H9 (cell line): ENCODE data around the gene APOM. TPM values are rescaled to one million over a fixed set of nuclear protein-coding genes. Genes with fewer than 3 reads are reported as not detected.

Experiments
- DNase-seq: peaks from one replicate; pipeline ENCODE4 v3.0.0-alpha.2; 2017
- H2AFZ ChIP-seq: one replicate; pipeline ENCODE4 v1.6.1; 2013; ENCODE audit warnings: mild to moderate bottlenecking, low read length, control low read depth, moderate library complexity
- H2AK5ac ChIP-seq: 2 replicates; pipeline ENCODE4 v1.6.1; 2013; ENCODE audit warnings: low read length, control low read depth, mixed read lengths; ENCODE audit not compliant: insufficient read length
- H2BK120ac ChIP-seq: one replicate; pipeline ENCODE4 v1.6.1; 2013; ENCODE audit warnings: low read depth, mild to moderate bottlenecking, low read length, control low read depth, inconsistent platforms; ENCODE audit not compliant: poor library complexity, severe bottlenecking
- H2BK12ac ChIP-seq: 2 replicates; pipeline ENCODE4 v1.6.1; 2013; ENCODE audit warnings: low read length, control low read depth, mixed read lengths, low read depth; ENCODE audit not compliant: insufficient read length
- H2BK15ac ChIP-seq: 2 replicates; pipeline ENCODE4 v1.6.1; 2013; ENCODE audit warnings: low read depth, low read length, control low read depth
- H2BK20ac ChIP-seq: one replicate; pipeline ENCODE4 v1.6.1; 2013; ENCODE audit warnings: low read depth, mild to moderate bottlenecking, low read length, control low read depth, inconsistent platforms; ENCODE audit not compliant: poor library complexity, severe bottlenecking
- H2BK5ac ChIP-seq: 2 replicates; pipeline ENCODE4 v1.6.1; 2013; ENCODE audit warnings: low read length, control low read depth, mixed read lengths; ENCODE audit not compliant: insufficient read length
- H3K14ac ChIP-seq: 2 replicates; pipeline ENCODE4 v1.6.1; 2013; ENCODE audit warnings: low read length, control low read depth; ENCODE audit not compliant: insufficient read depth
- H3K18ac ChIP-seq: 2 replicates; pipeline ENCODE4 v1.6.1; 2013; ENCODE audit warnings: low read depth, mild to moderate bottlenecking, mixed read lengths, low read length, control low read depth; ENCODE audit not compliant: insufficient read length
- H3K23ac ChIP-seq: 2 replicates; pipeline ENCODE4 v1.6.1; 2013; ENCODE audit warnings: low read length, control low read depth, mixed read lengths, low read depth; ENCODE audit not compliant: insufficient read length
- H3K23me2 ChIP-seq: 2 replicates; pipeline ENCODE4 v1.6.1; 2013; ENCODE audit warnings: low read depth, mild to moderate bottlenecking, mixed read lengths, low read length, control low read depth; ENCODE audit not compliant: insufficient read length, poor library complexity, severe bottlenecking
- H3K27ac ChIP-seq: 2 replicates; pipeline ENCODE4 v1.5.1; 2013; ENCODE audit warnings: low read length, control low read depth, mixed read lengths, low read depth; ENCODE audit not compliant: insufficient read length
- H3K27me3 ChIP-seq: 2 replicates; pipeline ENCODE4 v1.6.1; 2013; ENCODE audit warnings: low read length, control low read depth, inconsistent platforms; ENCODE audit not compliant: insufficient read depth
- H3K4ac ChIP-seq: 2 replicates; pipeline ENCODE4 v1.6.1; 2013; ENCODE audit warnings: low read depth, mild to moderate bottlenecking, control low read depth, inconsistent platforms, low read length, moderate library complexity
- H3K4me1 ChIP-seq: 2 replicates; pipeline ENCODE4 v1.6.1; 2013; ENCODE audit warnings: low read length, control low read depth, inconsistent platforms; ENCODE audit not compliant: insufficient read depth
- H3K4me2 ChIP-seq: 2 replicates; pipeline ENCODE4 v1.6.1; 2013; ENCODE audit warnings: low read length, control low read depth, mixed read lengths; ENCODE audit not compliant: insufficient read length, insufficient read depth
- H3K56ac ChIP-seq: 2 replicates; pipeline ENCODE4 v1.6.1; 2013; ENCODE audit warnings: low read depth, mild to moderate bottlenecking, mixed read lengths, low read length, control low read depth; ENCODE audit not compliant: insufficient read length
- H3K79me1 ChIP-seq: 2 replicates; pipeline ENCODE4 v1.6.1; 2013; ENCODE audit warnings: low read depth, mild to moderate bottlenecking, moderate library complexity, low read length, control low read depth, inconsistent platforms; ENCODE audit not compliant: insufficient read depth, poor library complexity, severe bottlenecking
- H3K79me2 ChIP-seq: 2 replicates; pipeline ENCODE4 v1.6.1; 2013; ENCODE audit warnings: low read length, control low read depth, inconsistent platforms; ENCODE audit not compliant: insufficient read depth
- H3K9ac ChIP-seq: 2 replicates; pipeline ENCODE4 v1.6.1; 2013; ENCODE audit warnings: low read length, control low read depth, mixed read lengths; ENCODE audit not compliant: insufficient read length; ENCODE audit errors: extremely low read depth
- H3K9me3 ChIP-seq: one replicate; pipeline ENCODE4 v1.6.1; 2013; ENCODE audit warnings: low read depth, low read length, inconsistent platforms; ENCODE audit not compliant: control insufficient read depth
- H3T11ph ChIP-seq: one replicate; pipeline ENCODE4 v1.6.1; 2013; ENCODE audit warnings: mild to moderate bottlenecking, low read length, control low read depth, inconsistent platforms
- H4K20me1 ChIP-seq: one replicate; pipeline ENCODE4 v1.6.1; 2013; ENCODE audit not compliant: control insufficient read depth, insufficient read length, insufficient read depth
- H4K5ac ChIP-seq: 2 replicates; pipeline ENCODE4 v1.6.1; 2013; ENCODE audit warnings: low read depth, mild to moderate bottlenecking, mixed read lengths, low read length, control low read depth; ENCODE audit not compliant: insufficient read length
- H4K8ac ChIP-seq: replicated peaks from 2 replicates; pipeline ENCODE4 v1.6.1; 2013; ENCODE audit warnings: low read length, control low read depth, mixed read lengths, low read depth; ENCODE audit not compliant: insufficient read length
- H4K91ac ChIP-seq: 2 replicates; pipeline ENCODE4 v1.6.1; 2013; ENCODE audit warnings: low read depth, mild to moderate bottlenecking, moderate library complexity, mixed read lengths, low read length, control low read depth; ENCODE audit not compliant: insufficient read length
- H3K27ac Mint-ChIP-seq, 3 experiments: 2 replicates in 2 of 3; 3 replicates in 1 of 3; pipeline ENCODE4 v1.8.0; 2020 to 2021; ENCODE audit warnings: mixed read lengths in 3 of 3, mild to moderate bottlenecking in 1 of 3, moderate library complexity in 1 of 3
- H3K27me3 Mint-ChIP-seq: 2 replicates; pipeline ENCODE4 v1.8.0; 2021; ENCODE audit warnings: low read depth, mild to moderate bottlenecking, moderate library complexity, mixed read lengths
- H3K36me3 Mint-ChIP-seq, 3 experiments: 2 replicates in 2 of 3; 3 replicates in 1 of 3; pipeline ENCODE4 v1.8.0; 2020 to 2021; ENCODE audit warnings: low read depth in 3 of 3, mixed read lengths in 3 of 3; ENCODE audit not compliant: insufficient read depth in 1 of 3
- H3K4me1 Mint-ChIP-seq, 2 experiments: 2 replicates each; pipeline ENCODE4 v1.8.0; 2020; ENCODE audit warnings: mixed read lengths in 2 of 2
- H3K4me3 Mint-ChIP-seq, 2 experiments: 2 replicates in 1 of 2; 3 replicates in 1 of 2; pipeline ENCODE4 v1.8.0; 2020 to 2021; ENCODE audit warnings: mild to moderate bottlenecking in 2 of 2, mixed read lengths in 2 of 2, moderate library complexity in 1 of 2
- H3K9me3 Mint-ChIP-seq, 2 experiments: 2 replicates in 1 of 2; 3 replicates in 1 of 2; pipeline ENCODE4 v1.8.0; 2020; ENCODE audit warnings: mild to moderate bottlenecking in 2 of 2, mixed read lengths in 2 of 2, moderate library complexity in 1 of 2
- WGBS: extraction: QIAGEN DNeasy Blood & Tissue Kit; methylation state at CpG from one replicate; pipeline ENCODE4 v1.1.7; 2013; ENCODE audit warnings: missing lambda C conversion rate, low lambda C conversion rate, mixed read lengths; ENCODE audit not compliant: insufficient read length; ENCODE audit errors: extremely low coverage; 5-methylcytosine and 5-hydroxymethylcytosine counted together
- total RNA-seq: library from RNA; stranded (reverse); gene quantifications from 2 replicates; pipeline ENCODE4 v1.2.1, GENCODE V29; 2021
- TF ChIP-seq, protein P1 (sequence below): fragments of 200-600 bp; sonication (generic); conservative IDR thresholded peaks from 3 replicates; pipeline ENCODE4 v1.8.0; 2021; ENCODE audit warnings: antibody characterized with exemption, mild to moderate bottlenecking

Gene APOM
- total RNA-seq, 1 experiment from 2014 or later, result 3.6 TPM

GRCh38 chr6:31633447-31633846 is 22.2 kb upstream of the APOM start:
- Histone ChIP-seq H3K18ac (no peak overlapping the region), H3K27ac (no peak overlapping the region)

More at GRCh38 chr6:31633447-31633846, 22.2 kb upstream of the APOM start:
- H2BK12ac ChIP-seq, result no peak overlapping the region
- H2BK15ac ChIP-seq, result no peak overlapping the region
- no peak overlapping the region for H2BK120ac ChIP-seq
- H3K23ac ChIP-seq, result no peak overlapping the region
- no peaks in the 10 kb centered on the region for H3K9me3 Mint-ChIP-seq
- H3K36me3 Mint-ChIP-seq, result peaks cover 71 to 98% (median 95%) of the 10 kb centered on the region in 3 experiments
- no peak overlapping the region for H3T11ph ChIP-seq
- H3K4me3 Mint-ChIP-seq, result no peak overlapping the region; a peak in 1 of 5 replicates
- no peak overlapping the region for H3K56ac ChIP-seq
- peak overlapping the region in 1 of 3 experiments; percentile 93; a peak in 1 of 7 replicates for H3K27ac Mint-ChIP-seq
- no peak overlapping the region for H4K91ac ChIP-seq
- WGBS, result no CpG with 5 or more reads among the region's 7 CpGs
- TF ChIP-seq, protein P1, sequence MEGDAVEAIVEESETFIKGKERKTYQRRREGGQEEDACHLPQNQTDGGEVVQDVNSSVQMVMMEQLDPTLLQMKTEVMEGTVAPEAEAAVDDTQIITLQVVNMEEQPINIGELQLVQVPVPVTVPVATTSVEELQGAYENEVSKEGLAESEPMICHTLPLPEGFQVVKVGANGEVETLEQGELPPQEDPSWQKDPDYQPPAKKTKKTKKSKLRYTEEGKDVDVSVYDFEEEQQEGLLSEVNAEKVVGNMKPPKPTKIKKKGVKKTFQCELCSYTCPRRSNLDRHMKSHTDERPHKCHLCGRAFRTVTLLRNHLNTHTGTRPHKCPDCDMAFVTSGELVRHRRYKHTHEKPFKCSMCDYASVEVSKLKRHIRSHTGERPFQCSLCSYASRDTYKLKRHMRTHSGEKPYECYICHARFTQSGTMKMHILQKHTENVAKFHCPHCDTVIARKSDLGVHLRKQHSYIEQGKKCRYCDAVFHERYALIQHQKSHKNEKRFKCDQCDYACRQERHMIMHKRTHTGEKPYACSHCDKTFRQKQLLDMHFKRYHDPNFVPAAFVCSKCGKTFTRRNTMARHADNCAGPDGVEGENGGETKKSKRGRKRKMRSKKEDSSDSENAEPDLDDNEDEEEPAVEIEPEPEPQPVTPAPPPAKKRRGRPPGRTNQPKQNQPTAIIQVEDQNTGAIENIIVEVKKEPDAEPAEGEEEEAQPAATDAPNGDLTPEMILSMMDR, result no peak
- no peaks in the 10 kb centered on the region for H3K9me3 ChIP-seq
- no peak overlapping the region for H4K8ac ChIP-seq
- no peak overlapping the region for H3K9ac ChIP-seq
- no peak for DNase-seq
- no peak overlapping the region for H3K4me2 ChIP-seq
- H3K4me1 Mint-ChIP-seq, result 0 out of 4 replicates have a peak, but pooled peaks cover 0 to 3% of the 10 kb centered on the region in 2 experiments
- no peak overlapping the region for H2AK5ac ChIP-seq
- no peaks in the 10 kb centered on the region for H3K27me3 ChIP-seq
- no peak overlapping the region for H3K4ac ChIP-seq
- H3K4me1 ChIP-seq, result no peaks in the 10 kb centered on the region
- H3K79me2 ChIP-seq, result no peaks in the 10 kb centered on the region
- H2BK20ac ChIP-seq, result no peak overlapping the region
- no peaks in the 10 kb centered on the region for H3K23me2 ChIP-seq
- H3K27me3 Mint-ChIP-seq, result no peaks in the 10 kb centered on the region
- H3K79me1 ChIP-seq, result no peaks in the 10 kb centered on the region
- H2BK5ac ChIP-seq, result no peak overlapping the region
- H4K5ac ChIP-seq, result no peak overlapping the region
- H2AFZ ChIP-seq, result no peak overlapping the region
- peaks cover 2% of the 10 kb centered on the region for H4K20me1 ChIP-seq
- H3K14ac ChIP-seq, result no peak overlapping the region
